C4-2B (cell line): ENCODE measurements around the gene DNAJB8.

Experiments
- ZFX ChIP-seq: fragments of 450-650 bp; IDR thresholded peaks from 2 replicates; pipeline ENCODE4 v1.6.1; 2017
- TF ChIP-seq, protein P1 (sequence below): fragments of 450-650 bp; conservative IDR thresholded peaks from 2 replicates; pipeline ENCODE4 v1.5.1; 2017; ENCODE audit warnings: mild to moderate bottlenecking

DNA sequence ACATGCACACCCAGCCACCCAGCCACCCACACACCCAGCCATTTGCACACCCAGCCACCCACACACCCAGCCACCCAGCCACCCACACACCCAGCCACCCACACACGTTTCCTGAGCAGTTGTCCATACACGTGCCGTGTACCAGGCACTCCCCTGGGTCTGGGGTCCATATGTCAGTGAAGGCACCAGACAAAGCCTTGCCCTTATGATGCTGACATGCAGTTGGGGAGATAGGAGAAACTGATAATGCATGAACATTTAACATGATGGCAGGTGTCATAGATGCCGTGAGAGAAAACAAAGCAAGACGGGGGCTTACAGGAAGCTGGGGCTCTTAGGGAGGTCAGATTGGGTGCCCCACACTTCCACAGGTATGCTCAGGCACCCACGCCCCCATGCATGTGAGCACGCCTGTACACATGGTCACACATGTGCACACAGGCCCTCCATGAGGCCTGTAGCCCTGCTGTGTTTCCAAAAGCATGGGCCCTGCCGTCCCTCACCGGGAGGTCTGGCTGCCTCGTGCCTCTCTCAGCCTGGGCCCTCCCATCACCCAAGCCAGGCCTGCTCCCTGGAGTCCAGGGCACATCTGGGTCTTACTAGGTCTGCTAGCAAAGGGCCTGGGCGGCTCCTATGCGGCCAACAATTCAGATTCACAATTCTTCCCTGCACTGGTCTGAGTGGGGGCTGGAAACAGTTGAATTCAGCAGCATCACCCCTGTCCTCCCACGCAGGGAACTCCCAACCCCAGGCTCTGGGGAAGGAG lies 3.6 kb upstream of the DNAJB8 start:
- TF ChIP-seq, protein P1, sequence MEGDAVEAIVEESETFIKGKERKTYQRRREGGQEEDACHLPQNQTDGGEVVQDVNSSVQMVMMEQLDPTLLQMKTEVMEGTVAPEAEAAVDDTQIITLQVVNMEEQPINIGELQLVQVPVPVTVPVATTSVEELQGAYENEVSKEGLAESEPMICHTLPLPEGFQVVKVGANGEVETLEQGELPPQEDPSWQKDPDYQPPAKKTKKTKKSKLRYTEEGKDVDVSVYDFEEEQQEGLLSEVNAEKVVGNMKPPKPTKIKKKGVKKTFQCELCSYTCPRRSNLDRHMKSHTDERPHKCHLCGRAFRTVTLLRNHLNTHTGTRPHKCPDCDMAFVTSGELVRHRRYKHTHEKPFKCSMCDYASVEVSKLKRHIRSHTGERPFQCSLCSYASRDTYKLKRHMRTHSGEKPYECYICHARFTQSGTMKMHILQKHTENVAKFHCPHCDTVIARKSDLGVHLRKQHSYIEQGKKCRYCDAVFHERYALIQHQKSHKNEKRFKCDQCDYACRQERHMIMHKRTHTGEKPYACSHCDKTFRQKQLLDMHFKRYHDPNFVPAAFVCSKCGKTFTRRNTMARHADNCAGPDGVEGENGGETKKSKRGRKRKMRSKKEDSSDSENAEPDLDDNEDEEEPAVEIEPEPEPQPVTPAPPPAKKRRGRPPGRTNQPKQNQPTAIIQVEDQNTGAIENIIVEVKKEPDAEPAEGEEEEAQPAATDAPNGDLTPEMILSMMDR: no peak
- no peak for TF ChIP-seq ZFX
